Islet of Langerhans (tissue), 1 donor: Measurements from ENCODE around the gene KIF1A.
A peak's percentile ranks its signal among the peaks of the same experiment; 100 is the strongest.

Experiments
- FAIRE-seq: peaks from one replicate; lab custom pipeline; 2011; peaks lifted over from hg19 to GRCh38; lab: Jason Lieb, UNC

The KIF1A gene

DNA sequence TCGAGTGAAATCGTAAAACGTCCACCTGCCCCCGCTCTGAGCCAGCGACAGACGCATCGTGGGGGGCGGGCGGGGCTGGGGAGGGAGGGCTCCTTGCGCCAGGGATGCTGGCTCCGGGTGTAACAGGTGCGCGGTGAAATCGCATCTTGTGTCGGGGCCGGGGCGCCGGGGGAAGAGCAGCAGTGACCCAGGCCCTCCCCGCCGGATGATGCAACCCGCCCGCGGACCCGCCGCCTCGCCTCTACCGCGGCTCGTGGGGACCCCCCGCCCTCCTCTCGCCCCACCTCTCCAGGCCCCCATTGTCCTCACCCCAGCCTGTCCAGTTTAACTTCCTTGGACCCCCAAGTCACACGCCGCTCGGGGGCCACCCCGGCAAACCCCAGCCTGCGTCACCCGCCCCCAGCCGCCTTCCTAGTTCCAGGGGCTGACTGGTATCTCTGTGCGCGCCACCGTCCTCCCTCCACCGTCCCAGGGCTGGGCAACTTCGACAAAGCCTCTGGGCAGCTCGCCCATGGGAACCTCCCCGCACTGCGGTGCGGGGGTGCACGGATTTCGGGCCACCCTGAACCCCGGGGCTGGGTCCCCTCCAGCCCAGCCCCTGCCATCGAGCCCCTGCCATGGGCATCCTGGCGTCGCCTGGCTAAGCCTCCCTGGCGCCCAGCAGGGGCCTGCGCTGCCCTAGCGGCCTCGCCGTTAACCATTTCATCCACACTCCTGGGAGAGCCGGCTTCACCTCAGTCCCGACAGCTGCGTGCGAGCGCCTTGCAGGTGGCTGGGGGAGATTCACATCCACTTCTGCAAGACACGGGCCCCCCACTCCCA, 799 bp upstream of the KIF1A start:
- no peak for FAIRE-seq

DNA sequence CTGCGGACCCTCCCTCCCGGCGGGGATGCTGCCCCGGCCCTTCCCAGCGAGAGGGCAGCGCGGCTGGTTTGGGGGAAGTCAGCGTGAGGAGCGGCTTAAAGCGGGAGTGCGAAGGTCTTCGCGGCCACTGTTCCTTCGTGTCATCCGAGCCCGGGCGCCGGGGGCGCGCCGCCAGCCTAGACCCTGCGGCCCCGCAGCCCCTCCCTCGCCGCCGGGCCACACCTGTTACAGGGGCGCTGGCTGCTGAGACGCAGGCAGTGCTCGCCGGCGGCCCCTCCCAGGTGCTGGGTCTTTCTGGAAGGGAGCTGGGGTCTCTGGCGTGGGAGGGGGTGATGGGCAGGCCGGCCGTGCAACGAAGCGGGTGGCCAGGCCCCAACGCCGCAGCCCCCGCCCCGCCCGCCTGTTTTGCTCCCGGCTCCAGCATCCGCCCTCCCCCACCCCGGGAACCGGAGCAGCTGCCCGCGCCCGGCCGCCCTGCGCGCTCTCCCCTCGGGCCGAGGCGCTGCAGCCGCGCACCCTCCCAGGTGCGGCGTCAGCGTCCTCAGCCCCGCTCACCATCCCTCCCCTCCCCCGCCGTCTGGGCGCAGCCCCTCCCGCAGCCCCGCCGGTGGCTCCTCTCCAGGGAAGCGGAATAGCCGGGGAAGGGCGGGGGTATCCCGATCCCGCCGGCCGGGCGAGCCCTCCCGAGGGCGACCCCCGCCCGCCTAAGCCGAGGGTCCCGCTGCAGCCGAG, 727 bp downstream of the KIF1A start:
- FAIRE-seq, result no peak

DNA sequence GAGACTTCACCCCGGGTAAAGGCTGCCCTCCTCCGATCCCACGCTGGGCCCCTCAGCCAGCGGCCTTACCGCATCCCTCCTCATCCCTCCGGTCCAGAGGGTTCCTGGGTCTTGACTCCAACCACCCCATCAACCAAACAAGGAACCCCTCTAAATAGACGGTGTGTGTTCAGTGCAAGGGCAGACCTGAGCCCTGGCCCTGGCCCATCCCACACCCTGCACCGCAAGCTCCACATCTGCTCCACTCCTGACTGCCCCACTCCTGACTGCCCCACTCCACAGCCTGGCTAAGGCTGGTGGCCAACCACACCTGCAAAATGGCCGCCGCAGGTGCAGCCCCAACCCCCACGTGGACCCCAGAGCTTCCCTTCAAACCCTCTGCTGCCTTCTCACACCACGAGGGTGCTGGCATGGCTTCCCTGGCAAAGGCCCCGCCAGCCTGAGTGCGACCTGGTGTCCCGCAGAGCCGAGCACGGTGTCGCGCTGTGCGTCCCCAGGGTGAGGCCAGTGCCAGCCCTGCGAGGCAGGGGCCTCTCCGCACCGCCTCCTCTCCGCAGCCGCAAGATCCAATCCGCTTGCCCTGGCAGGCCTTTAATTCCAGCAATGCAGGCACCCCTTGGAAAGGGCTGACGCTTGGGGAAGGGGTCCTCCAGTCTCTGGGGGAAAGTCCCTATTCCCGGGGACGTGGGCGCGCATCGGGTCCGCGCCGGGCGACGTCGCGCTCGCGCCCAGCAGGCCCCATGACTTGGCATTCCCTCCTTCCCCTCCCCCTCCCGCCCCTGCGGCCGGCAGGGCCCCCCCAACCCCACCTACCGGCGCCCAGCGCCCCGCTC, 1.5 kb downstream of the KIF1A start:
- FAIRE-seq, result no peak

GRCh38 chr2:240817496-240818292, 2.3 kb downstream of the KIF1A start:
- FAIRE-seq, result no peak

GRCh38 chr2:240816584-240817495, 3.2 kb downstream of the KIF1A start:
- FAIRE-seq, result no peak

- FAIRE-seq, result no peak
Measured at GRCh38 chr2:240815761-240816583, 4.0 kb downstream of the KIF1A start.

GRCh38 chr2:240814946-240815760, 4.9 kb downstream of the KIF1A start:
- FAIRE-seq, result no peak

DNA sequence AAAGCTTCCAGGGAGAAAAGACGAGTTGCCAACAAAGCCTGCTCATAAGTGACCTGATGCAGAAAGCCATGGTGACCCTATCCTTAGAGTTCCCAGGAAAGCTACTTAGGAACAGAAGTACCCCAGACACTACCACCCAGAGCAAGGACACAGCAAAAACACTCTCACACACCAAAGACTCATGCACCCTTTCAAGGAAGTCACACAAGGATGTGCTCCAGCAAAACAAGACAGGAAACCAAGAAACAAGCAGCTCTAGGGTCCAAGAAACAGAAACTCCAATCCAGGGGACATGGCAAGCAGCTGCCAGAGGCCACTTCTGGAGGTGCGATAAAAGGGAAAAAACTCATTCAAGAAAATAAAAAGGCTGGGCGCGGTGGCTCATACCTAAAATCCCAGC, 5.7 kb downstream of the KIF1A start:
- no peak for FAIRE-seq

GRCh38 chr2:240813231-240813921, 6.6 kb downstream of the KIF1A start:
- FAIRE-seq, result no peak

DNA sequence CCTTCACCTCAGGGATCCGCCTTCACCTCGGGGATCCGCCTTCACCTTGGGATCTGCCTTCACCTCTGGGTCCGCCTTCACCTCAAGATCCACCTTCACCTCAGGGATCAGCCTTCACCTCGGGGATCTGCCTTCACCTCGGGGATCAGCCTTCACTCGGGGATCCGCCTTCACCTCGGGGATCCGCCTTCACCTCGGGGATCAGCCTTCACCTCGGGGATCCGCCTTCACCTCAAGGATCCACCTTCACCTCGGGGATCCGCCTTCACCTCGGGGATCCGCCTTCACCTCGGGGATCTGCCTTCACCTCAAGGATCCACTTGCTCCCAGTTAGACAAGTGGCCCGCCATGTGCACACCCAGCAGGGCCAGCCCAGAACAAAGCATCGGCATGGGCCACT, 7.3 kb downstream of the KIF1A start:
- no peak for FAIRE-seq

GRCh38 chr2:240812301-240812680, 7.7 kb downstream of the KIF1A start:
- FAIRE-seq, result no peak

GRCh38 chr2:240811346-240812300, 8.4 kb downstream of the KIF1A start:
- FAIRE-seq, result no peak

DNA sequence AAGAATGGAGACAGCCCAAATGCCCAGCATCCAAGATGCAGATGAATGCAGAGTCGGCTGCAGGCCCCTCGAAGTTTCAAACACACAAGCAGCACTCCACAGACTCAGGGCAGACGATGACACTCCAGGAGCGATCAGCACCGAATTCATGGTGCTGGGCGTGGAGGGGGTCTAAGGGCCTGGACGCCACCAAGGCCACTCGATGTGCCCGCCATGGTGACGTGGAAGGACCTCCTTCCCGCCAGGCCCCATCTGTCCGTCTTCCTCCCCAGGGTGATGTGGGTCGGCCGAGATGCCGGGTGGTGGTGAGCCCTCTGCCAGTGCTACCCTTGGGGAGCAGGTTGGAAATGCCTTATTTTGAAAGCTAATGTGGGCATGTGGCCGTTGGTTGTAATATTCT, 9.4 kb downstream of the KIF1A start:
- FAIRE-seq, result no peak

- peak; percentile 71 for FAIRE-seq
Measured at GRCh38 chr2:240810199-240810598, 9.8 kb downstream of the KIF1A start.

DNA sequence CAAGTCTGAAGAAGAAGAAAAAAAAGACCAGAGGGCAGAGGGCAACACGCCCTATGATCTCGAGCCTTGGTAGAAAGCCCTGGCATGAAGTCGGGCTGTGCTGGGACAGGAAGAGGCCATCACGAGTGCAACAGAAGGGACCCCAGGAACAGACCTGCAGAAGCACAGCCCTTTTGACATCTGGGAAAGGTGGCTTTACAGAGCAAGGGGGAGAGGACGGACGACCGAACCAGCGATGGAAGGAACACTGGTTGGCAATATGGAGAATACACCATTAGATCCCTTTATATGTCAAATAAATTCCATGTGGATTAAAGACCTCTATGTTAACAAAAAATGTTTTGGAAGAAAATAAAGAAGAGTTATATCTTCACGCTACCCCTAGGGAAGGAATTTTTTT, 10.7 kb downstream of the KIF1A start:
- FAIRE-seq, result no peak

DNA sequence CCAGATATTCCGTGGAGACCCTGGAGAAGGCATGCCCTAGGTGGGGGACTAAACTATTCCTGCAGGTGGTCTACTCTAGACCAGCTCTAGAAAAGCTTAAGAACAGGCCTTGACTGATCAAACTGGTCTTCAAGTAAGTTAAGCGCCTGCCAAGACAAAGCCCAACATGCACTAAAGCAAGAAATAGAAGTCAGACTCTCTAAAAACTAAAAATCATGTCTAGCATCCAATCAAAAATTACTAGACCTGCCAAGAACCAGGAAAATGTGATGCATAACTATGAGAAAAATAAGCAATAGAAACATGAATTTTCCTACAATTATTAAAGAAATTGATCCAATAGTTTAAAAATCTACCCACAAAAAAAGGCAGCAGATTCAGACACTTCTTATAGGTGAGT, 13.6 kb downstream of the KIF1A start:
- FAIRE-seq, result no peak

GRCh38 chr2:240806006-240806405, 14.0 kb downstream of the KIF1A start:
- FAIRE-seq, result no peak
